OCI-LY7 (cell line): Measurements from ENCODE around the gene STXBP2. TPM values are rescaled to one million over a fixed set of nuclear protein-coding genes. Genes with fewer than 3 reads are reported as not detected.
A peak's percentile ranks its signal among the peaks of the same experiment; 100 is the strongest.

Experiments
- BruUV-seq: library from RNA; stranded (reverse); fragments of 400-500 nt; replicated peaks from 2 replicates; lab custom pipeline; 2021; lab: Mats Ljungman, UMichigan
- CTCF ChIA-PET: fragments of 300-600 bp; sonication (Branson Sonifier 250); formaldehyde crosslinking; loops from one replicate; lab custom pipeline; 2022; ENCODE audit warnings: antibody characterized with exemption; ENCODE audit not compliant: unreplicated experiment; lab: Charles Lee
- POLR2A ChIA-PET: fragments of 300-600 bp; sonication (Branson Sonifier 250); formaldehyde crosslinking; loops from one replicate; lab custom pipeline; 2022; ENCODE audit warnings: antibody characterized with exemption; lab: Charles Lee
- DNase-seq: peaks from one replicate; pipeline ENCODE4 v3.0.0-alpha.2; 2015; ENCODE audit warnings: low spot score
- H2AFZ ChIP-seq: fragments of 200-600 bp; sonication (generic), shearing (Covaris generic); 2 replicates; pipeline ENCODE4 v1.6.1; 2014; ENCODE audit warnings: mild to moderate bottlenecking, antibody characterized with exemption, low read length, moderate library complexity
- H3K27ac ChIP-seq: fragments of 200-600 bp; sonication (generic); 2 replicates; pipeline ENCODE4 v1.5.1; 2014; ENCODE audit warnings: mixed run types, low read depth, mild to moderate bottlenecking, moderate library complexity, low read length, inconsistent platforms; ENCODE audit not compliant: poor library complexity, severe bottlenecking
- H3K36me3 ChIP-seq: fragments of 200-600 bp; sonication (generic); 2 replicates; pipeline ENCODE4 v1.6.1; 2014; ENCODE audit warnings: mild to moderate bottlenecking, antibody characterized with exemption, low read length, moderate library complexity, mixed read lengths; ENCODE audit not compliant: insufficient read depth
- H3K4me1 ChIP-seq: fragments of 200-600 bp; sonication (generic); 2 replicates; pipeline ENCODE4 v1.5.1; 2014; ENCODE audit warnings: mild to moderate bottlenecking, low read length; ENCODE audit not compliant: insufficient read depth, poor library complexity, severe bottlenecking
- H3K4me2 ChIP-seq: fragments of 200-600 bp; sonication (generic); 2 replicates; pipeline ENCODE4 v1.6.1; 2014; ENCODE audit warnings: mild to moderate bottlenecking, low read length
- H3K4me3 ChIP-seq: fragments of 200-600 bp; sonication (generic); 2 replicates; pipeline ENCODE4 v1.5.1; 2014; ENCODE audit warnings: mild to moderate bottlenecking, low read depth, low read length; ENCODE audit not compliant: poor library complexity, severe bottlenecking
- H3K79me2 ChIP-seq: fragments of 200-600 bp; sonication (generic); 2 replicates; pipeline ENCODE4 v1.6.1; 2016; ENCODE audit warnings: low read depth, mild to moderate bottlenecking, low read length, moderate library complexity, mixed read lengths; ENCODE audit not compliant: insufficient read depth
- H3K9me2 ChIP-seq: fragments of 200-600 bp; sonication (generic); 2 replicates; pipeline ENCODE4 v1.6.1; 2016; ENCODE audit warnings: mild to moderate bottlenecking, low read length, mixed read lengths; ENCODE audit not compliant: insufficient read depth
- H3K9me3 ChIP-seq: fragments of 200-600 bp; sonication (generic); 2 replicates; pipeline ENCODE4 v1.6.1; 2014; ENCODE audit warnings: mild to moderate bottlenecking, mixed run types, low read length, mixed read lengths
- H4K20me1 ChIP-seq: fragments of 200-600 bp; sonication (generic); 2 replicates; pipeline ENCODE4 v1.6.1; 2014; ENCODE audit warnings: mild to moderate bottlenecking, antibody characterized with exemption, low read length, moderate library complexity, mixed read lengths; ENCODE audit not compliant: insufficient read depth
- EZH2phosphoT487 ChIP-seq: fragments of 200-600 bp; sonication (generic); IDR thresholded peaks from 2 replicates; pipeline ENCODE4 v1.6.1; 2018; ENCODE audit warnings: low read depth, borderline replicate concordance, mild to moderate bottlenecking, mixed run types, antibody characterized with exemption, low read length, moderate library complexity, mixed read lengths
- intact Hi-C: fragments of 100-400 bp; cut with micrococcal nuclease; formaldehyde crosslinking; loops from one replicate; pipeline ENCODE4 v1.10.0; 2022; ENCODE audit not compliant: unreplicated experiment
- total RNA-seq, 2 experiments: library from RNA; depleted of rRNA in 1 of 2; stranded (reverse); fragments of >200 nt in 1 of 2; shearing (Covaris generic) in 1 of 2; gene quantifications; 2 replicates each; pipeline ENCODE4 v1.2.3, GENCODE V29; 2014 to 2022
- TF ChIP-seq, protein P1 (sequence below): fragments of 200-600 bp; sonication (generic); conservative IDR thresholded peaks from 2 replicates; pipeline ENCODE4 v1.5.1; 2014; ENCODE audit warnings: mild to moderate bottlenecking, antibody characterized with exemption, low read length, moderate library complexity, mixed read lengths

The STXBP2 gene
- total RNA-seq, 2 experiments from 2014 or later: 43.0 to 138 TPM

DNA sequence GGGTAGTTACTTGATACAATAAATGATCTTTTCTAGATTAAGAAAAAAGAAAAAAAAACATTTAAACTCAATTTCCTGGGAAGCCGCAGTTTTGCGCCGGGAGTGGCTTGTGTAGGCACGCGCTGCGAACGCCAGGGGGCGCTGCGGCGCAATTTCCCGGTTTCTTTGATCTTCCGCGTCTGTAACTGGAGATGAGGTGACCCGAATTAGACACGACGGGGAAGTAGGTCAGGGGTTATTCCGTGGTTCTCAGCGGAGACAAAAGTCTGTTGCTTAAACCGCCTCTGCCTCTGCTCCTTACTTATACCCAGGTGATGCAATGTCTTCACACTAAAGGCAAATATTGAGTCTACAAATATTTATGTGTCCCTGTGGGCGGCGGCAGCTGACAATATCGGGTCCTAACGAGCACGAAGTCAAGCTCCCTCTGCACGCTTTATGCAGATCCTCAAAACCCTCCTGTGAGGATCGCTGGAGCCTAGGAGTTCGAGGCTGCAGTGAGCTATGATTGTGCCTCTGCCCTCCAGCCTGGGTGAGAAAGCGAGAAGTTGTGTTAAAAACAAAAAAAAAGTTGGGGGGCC, 15.2 kb downstream of the STXBP2 start:
- ChIA-PET POLR2A (no interaction called here), CTCF (interaction anchor here (0.6 to 1.2 kb wide), 2 partner anchors 8 to 47 kb away, joined by 3 read pairs; no protein-coding TSS in a partner anchor)
- no peak overlapping the region for H3K27ac ChIP-seq
- H3K4me3 ChIP-seq: peak overlapping the region; percentile 51
- H3K36me3 ChIP-seq: no peaks in the 10 kb centered on the region
- intact Hi-C loops: loop anchor here (1.0 kb wide), 2 partner anchors 28 to 147 kb away; partner anchors contain the start of gene TRAPPC5
- H3K4me1 ChIP-seq: peaks cover 4% of the 10 kb centered on the region
- no peak for TF ChIP-seq EZH2phosphoT487
- TF ChIP-seq, protein P1, sequence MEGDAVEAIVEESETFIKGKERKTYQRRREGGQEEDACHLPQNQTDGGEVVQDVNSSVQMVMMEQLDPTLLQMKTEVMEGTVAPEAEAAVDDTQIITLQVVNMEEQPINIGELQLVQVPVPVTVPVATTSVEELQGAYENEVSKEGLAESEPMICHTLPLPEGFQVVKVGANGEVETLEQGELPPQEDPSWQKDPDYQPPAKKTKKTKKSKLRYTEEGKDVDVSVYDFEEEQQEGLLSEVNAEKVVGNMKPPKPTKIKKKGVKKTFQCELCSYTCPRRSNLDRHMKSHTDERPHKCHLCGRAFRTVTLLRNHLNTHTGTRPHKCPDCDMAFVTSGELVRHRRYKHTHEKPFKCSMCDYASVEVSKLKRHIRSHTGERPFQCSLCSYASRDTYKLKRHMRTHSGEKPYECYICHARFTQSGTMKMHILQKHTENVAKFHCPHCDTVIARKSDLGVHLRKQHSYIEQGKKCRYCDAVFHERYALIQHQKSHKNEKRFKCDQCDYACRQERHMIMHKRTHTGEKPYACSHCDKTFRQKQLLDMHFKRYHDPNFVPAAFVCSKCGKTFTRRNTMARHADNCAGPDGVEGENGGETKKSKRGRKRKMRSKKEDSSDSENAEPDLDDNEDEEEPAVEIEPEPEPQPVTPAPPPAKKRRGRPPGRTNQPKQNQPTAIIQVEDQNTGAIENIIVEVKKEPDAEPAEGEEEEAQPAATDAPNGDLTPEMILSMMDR: peak; percentile 98
- no peaks in the 10 kb centered on the region for H3K9me2 ChIP-seq
- peak; percentile 81 for DNase-seq
- peak overlapping the region; percentile 70 for H3K4me2 ChIP-seq
- peak overlapping the region; percentile 96 for H2AFZ ChIP-seq
- BruUV-seq: no TSS peak
- no peaks in the 10 kb centered on the region for H3K79me2 ChIP-seq
- H3K9me3 ChIP-seq: no peaks in the 10 kb centered on the region
- no peaks in the 10 kb centered on the region for H4K20me1 ChIP-seq

DNA sequence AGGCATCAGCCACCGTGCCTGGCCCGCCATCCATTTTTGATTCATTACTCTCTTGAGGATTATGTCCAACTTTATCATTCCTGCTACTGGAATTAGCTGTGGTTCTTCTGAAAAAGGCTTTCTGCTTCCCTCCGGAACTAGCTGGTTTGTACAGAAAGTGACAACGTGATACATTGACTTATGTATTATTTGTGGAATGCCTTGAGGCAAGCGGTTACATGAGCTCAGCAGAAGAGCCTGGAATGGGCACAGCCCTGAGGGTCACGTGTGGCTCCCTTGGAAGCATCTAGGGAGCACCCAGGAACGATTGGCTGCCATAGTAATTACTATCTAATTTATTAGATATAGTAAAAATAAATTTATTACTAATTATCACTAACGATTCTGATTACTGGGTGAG, 17.5 kb downstream of the STXBP2 start:
- no TSS peak for BruUV-seq

DNA sequence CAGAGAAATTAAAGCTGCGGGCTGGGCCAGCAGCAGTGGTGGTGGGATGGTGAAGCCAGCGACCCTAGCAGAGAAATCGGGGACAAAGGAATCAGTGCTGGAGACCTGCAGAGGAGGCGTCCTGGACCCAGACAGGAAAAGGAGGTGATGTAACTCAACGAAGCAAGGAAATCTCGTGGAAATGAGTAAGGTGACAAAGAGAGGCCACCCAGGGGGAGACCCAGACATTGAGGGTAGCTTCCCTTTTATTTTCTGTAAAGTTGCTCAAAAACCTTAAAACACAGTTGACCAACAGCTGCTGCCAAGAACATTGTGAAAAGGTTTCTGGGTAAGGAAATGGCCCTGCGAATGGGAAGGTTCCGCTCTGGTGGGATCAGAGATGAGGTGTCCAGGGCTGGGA, 18.7 kb downstream of the STXBP2 start:
- no peaks in the 10 kb centered on the region for H3K9me3 ChIP-seq
- H3K4me1 ChIP-seq: peaks cover 12% of the 10 kb centered on the region
- ChIA-PET CTCF (no interaction called here), POLR2A (no interaction called here)
- intact Hi-C loops: no loop called here
- no peak overlapping the region for H3K27ac ChIP-seq
- H3K4me2 ChIP-seq: no peak overlapping the region
- DNase-seq: no peak
- H3K79me2 ChIP-seq: no peaks in the 10 kb centered on the region
- no peak for TF ChIP-seq EZH2phosphoT487
- TF ChIP-seq, protein P1: no peak
- BruUV-seq: no TSS peak
- H3K36me3 ChIP-seq: no peaks in the 10 kb centered on the region
- no peaks in the 10 kb centered on the region for H4K20me1 ChIP-seq
- H3K9me2 ChIP-seq: no peaks in the 10 kb centered on the region
- no peak overlapping the region for H3K4me3 ChIP-seq
- no peak overlapping the region for H2AFZ ChIP-seq

More for the DNA sequence above, 17.5 kb downstream of the STXBP2 start:
- intact Hi-C loops: no loop called here
- H3K4me2 ChIP-seq: no peak overlapping the region
- H3K9me2 ChIP-seq: no peaks in the 10 kb centered on the region
- no peaks in the 10 kb centered on the region for H4K20me1 ChIP-seq
- DNase-seq: no peak
- TF ChIP-seq EZH2phosphoT487: no peak
- TF ChIP-seq, protein P1: no peak
- peaks cover 12% of the 10 kb centered on the region for H3K4me1 ChIP-seq
- no peak overlapping the region for H3K27ac ChIP-seq
- H3K79me2 ChIP-seq: no peaks in the 10 kb centered on the region
- no peaks in the 10 kb centered on the region for H3K36me3 ChIP-seq
- ChIA-PET POLR2A (interaction anchor here (0.5 kb wide), 1 partner anchor 13 kb away, joined by 4 read pairs; no protein-coding TSS in a partner anchor), CTCF (no interaction called here)
- H2AFZ ChIP-seq: no peak overlapping the region
- no peak overlapping the region for H3K4me3 ChIP-seq
- H3K9me3 ChIP-seq: no peaks in the 10 kb centered on the region
